GM12891 (cell line): ENCODE measurements around the gene CCDC12.
"Not testable (repeated sequence)": the region's sequence is repeated elsewhere in the genome, so short reads cannot be mapped to it uniquely, and the experiment has no call there.

ENCODE experiments used
- DNase-seq: peaks from one replicate; pipeline ENCODE4 v3.0.0; 2011; ENCODE audit warnings: low spot score; ENCODE audit not compliant: insufficient read length
- FAIRE-seq: peaks from 2 replicates; lab custom pipeline; 2011; peaks lifted over from hg19 to GRCh38; lab: Jason Lieb, UNC
- PAX5 ChIP-seq: IDR thresholded peaks from 2 replicates; pipeline ENCODE4 v1.6.1; 2011; ENCODE audit warnings: low read length, moderate library complexity, mild to moderate bottlenecking; ENCODE audit not compliant: insufficient read depth, severe bottlenecking
- POLR2A ChIP-seq: IDR thresholded peaks from 2 replicates; pipeline ENCODE4 v1.6.1; 2011; ENCODE audit warnings: low read depth, low read length, control low read depth
- POLR2AphosphoS5 ChIP-seq: IDR thresholded peaks from 2 replicates; pipeline ENCODE4 v1.6.1; 2011; ENCODE audit warnings: low read depth, low read length, control low read depth
- POU2F2 ChIP-seq: IDR thresholded peaks from 2 replicates; pipeline ENCODE4 v1.6.1; 2011; ENCODE audit warnings: low read depth, mild to moderate bottlenecking, control low read depth, low read length, moderate library complexity
- SPI1 ChIP-seq: IDR thresholded peaks from 2 replicates; pipeline ENCODE4 v1.6.1; 2011; ENCODE audit warnings: low read depth, low read length, control low read depth
- TAF1 ChIP-seq: IDR thresholded peaks from 2 replicates; pipeline ENCODE4 v1.6.1; 2011; ENCODE audit warnings: low read depth, low read length, control low read depth

CCDC12 gene

DNA sequence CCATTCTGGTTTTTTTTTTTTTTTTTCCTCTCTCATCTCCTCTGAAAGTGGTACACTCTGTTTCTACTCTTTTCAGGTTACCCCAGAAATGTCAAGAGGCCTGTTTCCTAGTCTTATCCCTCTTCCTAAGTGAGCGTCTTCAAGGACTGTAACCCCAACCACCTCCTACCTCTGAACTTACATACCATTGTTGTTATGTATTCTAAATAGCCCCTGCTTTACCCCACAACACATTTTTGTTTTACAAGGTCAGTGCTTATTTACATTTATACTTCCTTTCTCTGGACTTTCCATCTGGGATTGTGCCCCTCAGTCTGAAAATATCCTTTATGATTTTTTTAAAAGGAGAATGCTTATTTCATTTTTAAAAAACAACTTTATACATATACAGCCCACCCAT, 60.3 kb downstream of the CCDC12 start:
- DNase-seq (no peak), FAIRE-seq (no peak)
- TF ChIP-seq POLR2AphosphoS5 (no peak), PAX5 (no peak), SPI1 (no peak), POLR2A (no peak), POU2F2 (no peak), TAF1 (no peak)

DNA sequence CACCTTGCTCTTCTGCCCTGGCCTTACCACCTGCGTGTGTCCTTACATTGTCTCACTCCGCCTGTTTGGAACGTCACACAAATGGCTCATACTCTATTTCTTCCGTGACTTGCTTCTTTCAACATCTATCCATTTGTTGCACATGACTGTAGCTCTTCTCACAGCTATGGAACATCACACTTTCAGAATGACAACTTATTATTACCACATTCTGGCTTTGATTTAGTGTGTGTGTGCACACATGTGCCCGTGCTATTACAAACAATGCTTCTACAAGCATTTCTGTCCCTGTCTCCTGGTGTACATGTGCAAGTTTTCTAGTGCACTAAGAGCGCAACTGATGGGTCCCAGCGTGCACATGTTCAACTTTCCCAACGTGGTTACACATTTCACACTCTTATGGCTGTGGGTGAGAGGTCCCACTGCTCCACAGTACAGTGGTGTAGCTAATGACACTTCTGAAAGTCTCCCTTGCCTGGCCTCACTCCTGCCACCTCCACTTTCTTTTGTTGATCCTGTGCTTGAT, 61.2 kb downstream of the CCDC12 start:
- peak; percentile 47 for TF ChIP-seq POLR2A
- no peak for TF ChIP-seq SPI1
- DNase-seq (no peak), FAIRE-seq (peak; percentile 60)

DNA sequence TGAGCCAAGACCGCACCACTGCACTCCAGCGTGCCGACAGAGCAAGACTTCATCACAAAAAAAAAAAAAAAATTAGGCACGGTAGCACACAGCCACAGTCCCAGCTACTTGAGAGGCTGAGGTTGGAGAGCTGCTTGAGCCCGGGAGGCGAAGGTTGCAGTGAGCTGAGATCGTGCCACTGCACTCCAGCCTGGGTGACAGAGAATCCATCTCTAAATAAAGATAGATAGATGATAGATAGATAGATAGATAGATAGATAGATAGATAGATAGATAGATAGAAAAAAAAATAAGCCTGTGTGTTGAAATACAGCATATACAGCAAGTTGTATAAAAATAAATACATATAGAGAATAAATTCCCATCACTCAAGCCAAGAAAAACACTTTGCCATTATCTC, 61.7 kb downstream of the CCDC12 start:
- no peak for DNase-seq
- TF ChIP-seq PAX5 (no peak), POLR2A (no peak)
- no peak for FAIRE-seq

DNA sequence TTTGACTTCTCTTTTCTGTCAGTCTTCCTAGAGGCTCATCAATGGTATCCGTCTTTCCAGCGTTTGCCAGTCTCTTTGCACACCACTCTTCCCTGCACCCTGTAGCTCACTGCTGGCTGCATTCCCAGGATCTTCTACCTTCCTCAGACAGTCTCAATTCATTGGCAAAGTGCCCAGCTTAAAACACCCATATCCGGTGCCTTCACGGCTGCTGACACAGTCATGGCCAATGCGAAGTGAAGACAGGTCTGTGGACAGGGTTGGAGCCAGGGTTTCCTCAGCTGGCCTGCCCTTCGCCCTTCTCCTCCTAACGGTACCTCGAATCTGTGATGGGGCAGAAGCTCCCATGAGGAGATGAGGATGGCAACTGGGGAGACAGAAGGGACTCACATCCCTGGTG, 62.9 kb downstream of the CCDC12 start:
- FAIRE-seq (no peak), DNase-seq (no peak)
- no peak for TF ChIP-seq SPI1
- no peak for TF ChIP-seq POLR2A
- 0 out of 2 replicates have a peak, but pooled peaks have one; percentile 19 for TF ChIP-seq POLR2AphosphoS5

DNA sequence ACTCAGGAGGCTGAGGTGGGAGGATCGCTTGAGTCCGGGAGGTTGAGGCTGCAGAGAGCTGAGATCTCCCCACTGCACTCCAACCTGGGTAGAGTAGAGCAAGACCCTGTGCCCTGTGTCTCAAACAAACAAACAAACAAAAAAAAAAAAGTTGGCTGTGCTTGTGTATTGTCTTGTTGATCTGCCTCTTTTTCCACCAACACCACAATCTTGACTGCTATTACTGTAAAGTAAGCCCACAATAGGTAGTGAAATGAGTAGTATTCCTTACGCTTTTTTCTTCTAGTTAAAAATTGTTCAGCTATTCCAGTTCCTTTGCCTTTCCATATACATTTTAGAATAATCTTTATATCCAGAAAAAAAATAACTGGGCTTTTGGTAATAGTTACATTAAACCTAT, 63.6 kb downstream of the CCDC12 start:
- no peak for DNase-seq
- FAIRE-seq: no peak
- TF ChIP-seq TAF1 (no peak), POU2F2 (no peak), PAX5 (no peak), SPI1 (no peak), POLR2AphosphoS5 (no peak), POLR2A (no peak)

DNA sequence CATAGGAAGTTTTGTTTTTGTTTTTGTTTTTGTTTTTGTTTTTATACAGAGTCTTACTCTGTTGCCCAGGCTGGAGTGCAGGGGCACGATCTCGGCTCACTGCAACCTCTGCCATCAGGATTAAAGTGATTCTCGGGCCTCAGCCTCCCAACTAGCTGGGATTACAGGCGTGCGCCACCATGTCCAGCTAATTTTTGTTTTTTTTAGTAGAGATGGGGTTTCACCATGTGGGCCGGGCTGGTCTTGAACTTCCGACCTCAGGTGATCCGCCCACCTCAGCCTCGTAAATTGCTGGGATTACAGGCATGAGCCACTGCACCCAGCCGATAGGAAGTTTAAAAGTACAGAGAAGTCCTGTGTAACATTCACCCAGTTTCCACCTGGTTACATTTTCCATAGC, 65.6 kb downstream of the CCDC12 start:
- DNase-seq, FAIRE-seq: not testable (repeated sequence)

DNA sequence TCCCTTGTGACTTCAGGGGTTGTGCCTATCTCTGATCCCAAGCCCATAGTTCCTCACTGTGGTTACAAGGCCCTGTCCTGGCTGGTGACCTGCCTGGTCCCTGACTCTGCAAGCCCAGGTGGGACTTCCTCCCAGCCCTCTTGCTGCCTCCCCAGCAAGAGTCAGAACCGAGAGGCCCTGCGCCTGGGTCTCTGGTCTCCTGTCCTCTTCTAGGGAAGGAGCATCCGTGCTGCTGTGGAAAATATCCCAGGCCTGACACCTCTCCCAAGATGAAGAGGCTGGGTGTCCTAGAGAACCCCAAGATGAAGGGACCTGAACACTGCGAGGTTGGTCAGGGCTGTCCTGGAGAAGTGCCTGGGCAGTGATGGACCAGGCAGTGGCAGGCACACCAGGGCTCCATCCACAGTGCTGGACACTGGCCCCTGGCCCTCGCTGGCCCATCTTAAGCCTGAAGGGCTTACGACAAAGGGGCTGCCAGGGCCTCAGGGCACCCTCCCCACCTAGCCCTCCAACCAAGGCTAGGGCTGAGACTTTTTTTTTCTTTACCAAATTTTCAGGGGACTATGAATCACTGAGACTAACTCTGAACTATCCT, 66.3 kb downstream of the CCDC12 start:
- no peak for DNase-seq
- TF ChIP-seq TAF1: no peak
- TF ChIP-seq POLR2A: no peak
- TF ChIP-seq POU2F2: no peak
- no peak for TF ChIP-seq SPI1
- TF ChIP-seq POLR2AphosphoS5: no peak
- no peak for TF ChIP-seq PAX5
- FAIRE-seq: no peak

DNA sequence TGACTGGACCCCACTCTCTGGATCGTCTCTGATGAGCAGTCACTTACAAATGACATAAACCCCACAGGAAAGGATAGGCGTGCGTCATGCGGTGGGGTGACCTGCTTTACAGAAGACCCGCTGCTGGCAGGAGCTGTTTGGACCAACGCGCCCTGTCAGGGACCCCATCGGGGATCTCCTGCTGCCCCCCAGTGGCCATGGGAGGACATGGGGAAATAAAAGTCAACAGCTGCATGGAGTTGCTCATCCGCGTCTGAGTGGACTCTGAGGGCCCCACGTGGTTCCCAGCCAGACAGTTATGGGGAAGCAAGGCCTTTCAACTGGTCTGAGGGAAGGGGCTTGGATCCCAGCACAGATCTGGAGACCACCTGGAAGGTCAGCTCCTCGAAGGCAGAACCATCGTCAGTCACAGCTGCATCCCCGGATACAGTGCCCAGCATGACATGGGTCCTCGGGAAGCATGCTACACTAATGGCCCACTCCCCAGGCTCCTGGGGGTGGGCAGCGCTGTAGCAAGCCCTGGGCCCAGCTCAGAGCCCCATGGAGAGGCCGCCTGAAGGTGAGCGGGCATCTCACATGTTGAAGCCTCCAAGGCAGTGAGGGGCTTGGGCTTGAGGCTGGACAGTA, 66.9 kb downstream of the CCDC12 start:
- peak; percentile 53 for TF ChIP-seq PAX5
- TF ChIP-seq POLR2AphosphoS5: no peak
- DNase-seq (peak; percentile 90), FAIRE-seq (peak; percentile 78)

DNA sequence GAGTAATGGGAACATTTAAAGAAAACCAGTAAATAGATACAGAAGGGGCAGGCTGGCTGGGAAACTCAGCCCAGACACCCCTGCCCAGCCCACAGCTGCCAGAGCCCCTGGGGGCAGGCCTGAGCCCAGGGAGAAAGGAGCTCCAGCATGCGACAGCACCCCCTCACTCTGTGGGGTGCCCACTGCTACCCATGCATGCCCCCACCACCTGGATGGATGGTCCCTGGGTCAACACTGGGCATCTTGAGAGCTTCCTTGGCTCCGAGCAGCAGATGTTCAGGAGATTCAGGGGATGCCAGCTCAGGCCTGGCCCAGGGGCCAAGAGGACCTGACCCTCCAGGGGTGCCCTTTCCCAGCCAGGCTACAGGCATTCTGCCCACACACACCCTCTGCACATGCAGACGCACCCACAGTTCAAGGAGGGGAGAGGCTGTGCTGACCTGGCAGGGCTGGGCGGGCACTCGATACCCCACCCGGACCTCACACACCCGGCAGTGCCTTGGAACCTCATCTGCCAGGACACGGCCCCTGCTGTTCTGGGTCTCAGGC, 67.5 kb downstream of the CCDC12 start:
- no peak for DNase-seq
- TF ChIP-seq POLR2AphosphoS5: no peak
- TF ChIP-seq PAX5: no peak
- no peak for TF ChIP-seq TAF1
- no peak for TF ChIP-seq POLR2A
- TF ChIP-seq POU2F2: no peak
- TF ChIP-seq SPI1: no peak
- no peak for FAIRE-seq

DNA sequence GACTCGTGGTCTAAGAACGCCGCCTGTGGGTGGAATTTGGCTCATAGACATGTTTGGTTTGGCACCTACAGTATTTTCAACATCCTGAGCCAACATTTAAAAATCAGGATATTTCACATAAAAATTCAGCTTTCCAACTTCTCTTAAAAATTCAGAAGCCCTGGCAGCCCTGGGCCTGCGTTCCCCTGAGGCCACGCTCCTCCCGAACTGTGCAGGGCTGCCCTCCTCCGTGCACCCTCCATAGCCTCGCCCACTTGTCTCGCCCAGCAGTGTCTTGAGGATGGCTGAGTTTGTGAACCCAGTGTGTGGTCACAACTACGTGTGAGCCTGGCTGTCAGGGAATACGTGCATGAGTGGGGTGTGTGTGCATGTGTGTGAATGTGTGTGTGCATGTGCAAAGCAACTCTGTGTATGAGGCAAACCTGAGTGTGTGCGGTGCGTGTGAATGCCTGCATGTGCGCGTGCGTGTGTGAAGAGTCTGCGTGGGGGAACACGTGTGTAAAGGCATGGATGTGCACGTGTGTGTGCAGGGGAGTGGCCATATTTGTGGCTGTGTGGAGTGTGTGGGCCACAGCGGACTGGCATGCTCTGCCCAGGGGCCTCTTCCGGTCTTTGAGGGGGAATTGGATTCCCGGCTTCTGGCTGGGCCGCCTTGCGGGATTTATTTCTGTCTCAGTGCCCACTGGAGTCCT, 68.1 kb downstream of the CCDC12 start:
- no peak for DNase-seq
- peak; percentile 65 for FAIRE-seq
- TF ChIP-seq POLR2A: peak; percentile 21; the same call in 1 of the 2 replicates
- no peak for TF ChIP-seq TAF1
- TF ChIP-seq POU2F2: 0 out of 2 replicates have a peak, but pooled peaks have one; percentile 26

DNA sequence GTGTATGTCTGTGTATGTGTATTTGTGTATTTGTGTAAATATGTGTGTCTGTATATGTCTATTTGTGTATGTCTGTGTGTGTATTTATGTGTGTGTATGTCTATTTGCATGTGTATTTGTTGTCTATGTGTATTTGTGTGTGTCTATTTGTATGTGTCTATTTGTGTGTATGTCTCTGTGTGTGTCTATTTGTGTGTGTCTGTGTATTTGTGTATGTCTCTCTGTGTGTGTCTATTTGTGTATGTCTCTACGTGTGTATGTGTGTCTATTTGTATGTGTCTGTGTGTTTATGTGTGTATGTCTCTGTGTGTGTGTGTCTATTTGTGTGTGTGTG, 68.6 kb downstream of the CCDC12 start:
- TF ChIP-seq TAF1 (no peak), POLR2A (no peak), SPI1 (no peak), POU2F2 (no peak), POLR2AphosphoS5 (no peak), PAX5 (no peak)
- DNase-seq (no peak), FAIRE-seq (peak; percentile 5)
